ENCODE measurements around the gene TDRD7.
"Not testable (repeated sequence)": the region's sequence is repeated elsewhere in the genome, so short reads cannot be mapped to it uniquely, and the experiment has no call there.

The TDRD7 gene

DNA sequence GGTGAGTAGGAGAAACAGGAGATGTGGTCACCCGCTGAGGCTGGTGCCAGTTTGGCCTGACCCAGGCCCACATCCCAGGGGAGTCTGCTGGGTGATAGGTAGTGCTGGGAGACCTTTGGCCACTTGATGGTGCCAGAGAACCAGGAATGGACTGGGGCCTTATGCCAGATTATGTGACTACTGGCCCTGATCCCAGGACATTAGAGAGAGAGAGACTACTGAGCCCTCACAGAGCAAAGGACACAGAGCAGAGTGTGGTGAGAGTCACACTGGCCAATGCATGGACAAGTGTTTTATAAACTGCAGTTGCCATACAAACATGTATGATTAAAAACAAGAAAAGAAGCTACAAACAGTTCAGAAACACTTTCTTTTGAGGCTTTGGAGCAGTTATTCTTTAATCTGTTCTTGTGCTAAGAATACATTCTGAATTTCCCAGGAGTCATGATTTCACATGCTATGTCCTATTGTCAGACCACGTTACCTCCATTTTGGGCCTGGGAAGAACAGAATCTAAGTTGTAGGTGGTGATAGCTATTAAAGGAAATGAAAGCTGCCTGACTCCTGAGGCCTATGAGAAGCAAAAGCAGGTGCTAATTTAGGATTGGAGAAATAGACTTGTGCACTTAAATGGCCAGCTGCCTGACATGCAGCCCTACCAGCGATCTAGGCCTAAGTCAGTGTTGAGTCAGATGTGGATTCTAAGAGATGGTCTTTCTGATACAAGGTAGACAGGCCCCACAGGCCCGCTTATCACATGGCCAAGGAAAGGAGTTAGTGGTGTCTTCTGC lies 57.0 kb downstream of the TDRD7 start:
- no peak overlapping the region for H3K27ac Mint-ChIP-seq
- DNase-seq (ENCODE audit: low spot score in 2 of 2) (peak; percentile 22 to 67), ATAC-seq (peak; percentile 90)
- peaks cover 23% of the 10 kb centered on the region for H3K36me3 Mint-ChIP-seq
- H3K4me3 Mint-ChIP-seq: no peak overlapping the region
- H3K9me3 Mint-ChIP-seq: no peaks in the 10 kb centered on the region
- H3K4me1 Mint-ChIP-seq: no peaks in the 10 kb centered on the region

DNA sequence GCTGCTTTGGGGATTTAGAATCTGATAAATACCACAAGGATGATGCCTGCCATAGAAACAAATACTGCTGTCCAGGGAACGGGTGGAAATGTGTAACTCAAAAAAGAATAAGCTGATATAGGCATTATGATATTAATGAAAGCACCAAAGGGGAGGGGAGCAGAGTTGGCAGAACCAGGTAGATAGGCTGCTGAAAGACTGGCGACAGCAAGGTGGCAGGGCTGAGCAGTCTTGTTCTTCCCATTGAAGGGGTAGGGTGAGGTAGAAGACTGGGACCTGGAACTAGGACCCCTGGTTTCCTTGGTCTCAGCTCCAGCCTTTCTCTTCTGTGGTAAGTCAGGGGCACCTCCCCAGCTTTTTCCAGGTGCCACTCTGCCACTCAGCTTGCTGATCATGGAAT lies 58.2 kb downstream of the TDRD7 start:
- DNase-seq (ENCODE audit: low spot score in 2 of 2) (no peak), ATAC-seq (no peak)
- Mint-ChIP-seq H3K4me3 (no peak overlapping the region), H3K27ac (no peak overlapping the region), H3K36me3 (peaks cover 30% of the 10 kb centered on the region), H3K9me3 (no peaks in the 10 kb centered on the region), H3K4me1 (no peaks in the 10 kb centered on the region)

- Mint-ChIP-seq H3K4me1 (no peaks in the 10 kb centered on the region), H3K27ac (no peak overlapping the region), H3K4me3 (no peak overlapping the region), H3K36me3 (peaks cover 31% of the 10 kb centered on the region), H3K9me3 (no peaks in the 10 kb centered on the region)
- ATAC-seq: no peak
- DNase-seq (ENCODE audit: low spot score in 2 of 2): no peak
These were observed 61.8 kb downstream of the TDRD7 start for GRCh38 chr9:97473717-97474116.

DNA sequence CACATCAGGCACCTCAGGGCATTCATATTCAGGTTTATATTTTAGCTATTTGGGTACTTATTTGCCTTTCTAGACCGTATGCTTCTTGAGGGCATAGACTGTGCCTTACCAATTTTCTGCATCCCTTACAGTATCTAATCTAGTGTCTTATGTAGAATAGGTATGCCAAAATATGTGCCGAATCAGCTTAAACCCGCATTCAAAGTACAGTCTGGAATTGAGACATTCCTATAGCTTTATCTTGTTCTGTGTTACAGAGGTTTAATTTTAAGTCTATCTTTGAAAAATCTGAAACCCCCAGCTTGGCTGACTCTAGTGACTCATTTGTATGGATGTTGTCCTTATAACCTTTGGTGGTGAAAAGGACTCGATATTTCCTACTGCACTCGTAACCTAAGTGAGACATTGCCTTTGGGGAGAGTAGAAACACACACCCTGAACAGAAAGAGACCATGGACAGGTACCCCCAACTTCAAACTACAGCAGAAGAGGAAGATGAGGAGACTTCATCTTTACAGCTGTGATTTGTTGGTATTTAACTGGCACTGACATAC lies 62.6 kb downstream of the TDRD7 start:
- no peaks in the 10 kb centered on the region for H3K4me1 Mint-ChIP-seq
- no peak overlapping the region for H3K27ac Mint-ChIP-seq
- ATAC-seq: no peak
- no peaks in the 10 kb centered on the region for H3K9me3 Mint-ChIP-seq
- peaks cover 31% of the 10 kb centered on the region for H3K36me3 Mint-ChIP-seq
- H3K4me3 Mint-ChIP-seq: no peak overlapping the region
- no peak for DNase-seq (ENCODE audit: low spot score in 2 of 2)

GRCh38 chr9:97475059-97475458 lies 63.2 kb downstream of the TDRD7 start:
- no peaks in the 10 kb centered on the region for H3K4me1 Mint-ChIP-seq
- H3K36me3 Mint-ChIP-seq: peaks cover 31% of the 10 kb centered on the region
- H3K4me3 Mint-ChIP-seq: no peak overlapping the region
- H3K9me3 Mint-ChIP-seq: no peaks in the 10 kb centered on the region
- no peak for ATAC-seq
- no peak overlapping the region for H3K27ac Mint-ChIP-seq
- no peak for DNase-seq (ENCODE audit: low spot score in 2 of 2)

DNA sequence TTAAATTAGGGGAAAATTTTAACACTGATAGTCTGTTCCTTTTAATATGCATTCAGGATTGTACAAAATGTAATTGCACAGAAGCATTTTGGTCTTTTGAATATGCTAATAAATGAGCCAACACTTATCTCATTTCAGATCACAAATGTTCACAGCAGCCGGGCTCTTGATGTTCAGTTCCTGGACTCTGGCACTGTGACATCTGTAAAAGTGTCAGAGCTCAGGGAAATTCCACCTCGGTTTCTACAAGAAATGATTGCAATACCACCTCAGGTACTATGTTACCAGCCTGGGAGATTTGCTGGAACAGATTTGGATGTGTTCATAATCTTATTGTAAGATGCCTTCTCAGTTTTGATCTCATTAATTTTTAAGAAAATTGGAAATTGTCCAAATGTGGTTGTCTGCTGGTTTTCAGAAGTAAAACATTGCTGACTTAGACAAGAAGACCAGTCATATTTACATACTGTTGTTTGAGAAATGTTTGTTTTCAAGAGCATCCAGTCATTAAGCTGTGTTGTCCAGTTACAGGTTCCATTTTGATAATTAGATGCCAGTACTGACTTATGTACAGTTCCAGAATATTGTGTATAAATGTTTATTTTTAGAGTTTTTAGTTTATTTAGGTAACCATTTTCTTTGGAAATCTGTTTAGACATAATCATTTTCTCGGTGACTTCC lies 66.5 kb downstream of the TDRD7 start:
- Mint-ChIP-seq H3K36me3 (peaks cover 29% of the 10 kb centered on the region), H3K4me1 (no peaks in the 10 kb centered on the region), H3K4me3 (no peak overlapping the region), H3K9me3 (no peaks in the 10 kb centered on the region), H3K27ac (no peak overlapping the region)
- DNase-seq (ENCODE audit: low spot score in 2 of 2) (no peak), ATAC-seq (no peak)

DNA sequence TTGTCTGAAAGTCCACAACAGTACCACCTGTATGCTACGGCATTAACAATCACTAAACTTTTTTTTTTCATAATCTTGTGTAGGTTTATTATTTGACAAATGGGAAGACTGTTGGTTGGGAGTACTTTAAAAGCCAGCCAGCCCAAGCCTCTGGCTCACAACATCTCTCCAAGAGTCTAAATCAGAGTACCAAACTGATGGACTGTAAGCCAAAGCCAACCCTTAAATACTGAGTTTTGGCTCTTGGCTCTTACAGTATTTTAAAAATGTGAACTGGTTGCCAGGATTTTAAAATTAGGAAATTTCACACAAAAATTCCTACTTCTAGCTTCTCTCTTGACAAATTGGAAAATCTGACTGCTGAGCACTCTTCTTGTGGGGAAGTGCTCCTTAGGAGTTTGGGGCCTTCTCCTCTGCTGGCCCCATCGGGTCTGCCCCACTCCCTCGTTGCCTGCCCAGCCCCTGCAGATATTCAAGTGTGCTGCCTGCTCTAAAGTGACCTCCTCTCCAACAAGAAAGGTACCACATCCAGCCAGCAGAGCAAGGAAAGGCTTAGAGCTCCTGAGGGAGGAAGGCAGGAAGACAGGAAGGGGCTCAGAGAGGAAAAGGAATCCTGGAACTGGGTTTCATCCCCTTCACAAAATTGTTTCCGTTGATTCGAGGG lies 67.7 kb downstream of the TDRD7 start:
- Mint-ChIP-seq H3K4me1 (no peaks in the 10 kb centered on the region), H3K36me3 (peaks cover 31% of the 10 kb centered on the region), H3K27ac (no peak overlapping the region), H3K9me3 (no peaks in the 10 kb centered on the region), H3K4me3 (no peak overlapping the region)
- DNase-seq (ENCODE audit: low spot score in 2 of 2): no peak
- no peak for ATAC-seq

GRCh38 chr9:97480174-97480573 lies 68.3 kb downstream of the TDRD7 start:
- Mint-ChIP-seq H3K27ac (no peak overlapping the region), H3K4me1 (no peaks in the 10 kb centered on the region), H3K9me3 (no peaks in the 10 kb centered on the region), H3K4me3 (no peak overlapping the region), H3K36me3 (peaks cover 31% of the 10 kb centered on the region)
- no peak for ATAC-seq
- DNase-seq (ENCODE audit: low spot score in 2 of 2): no peak

GRCh38 chr9:97480749-97481148 lies 68.9 kb downstream of the TDRD7 start:
- Mint-ChIP-seq H3K36me3 (peaks cover 31% of the 10 kb centered on the region), H3K27ac (no peak overlapping the region), H3K9me3 (no peaks in the 10 kb centered on the region), H3K4me3 (no peak overlapping the region), H3K4me1 (no peaks in the 10 kb centered on the region)
- no peak for DNase-seq (ENCODE audit: low spot score in 2 of 2)
- ATAC-seq: no peak

GRCh38 chr9:97484134-97484533 lies 72.2 kb downstream of the TDRD7 start:
- no peak for DNase-seq (ENCODE audit: low spot score in 2 of 2)
- Mint-ChIP-seq H3K36me3 (peaks cover 38% of the 10 kb centered on the region), H3K27ac (no peak overlapping the region)

GRCh38 chr9:97487107-97487506 lies 75.2 kb downstream of the TDRD7 start:
- H3K4me3 Mint-ChIP-seq: no peak overlapping the region
- H3K9me3 Mint-ChIP-seq: no peaks in the 10 kb centered on the region
- no peaks in the 10 kb centered on the region for H3K4me1 Mint-ChIP-seq
- ATAC-seq (no peak), DNase-seq (ENCODE audit: low spot score in 2 of 2) (no peak)
- H3K36me3 Mint-ChIP-seq: peaks cover 36% of the 10 kb centered on the region
- no peak overlapping the region for H3K27ac Mint-ChIP-seq

More at GRCh38 chr9:97484134-97484533, 72.2 kb downstream of the TDRD7 start:
- Mint-ChIP-seq H3K9me3 (no peaks in the 10 kb centered on the region), H3K4me3 (no peak overlapping the region), H3K4me1 (no peaks in the 10 kb centered on the region)
- ATAC-seq: no peak

GRCh38 chr9:97487861-97488260 lies 76.0 kb downstream of the TDRD7 start:
- no peak overlapping the region for H3K4me3 Mint-ChIP-seq
- ATAC-seq (no peak), DNase-seq (ENCODE audit: low spot score in 2 of 2) (no peak)
- H3K9me3 Mint-ChIP-seq: no peaks in the 10 kb centered on the region
- no peak overlapping the region for H3K27ac Mint-ChIP-seq
- H3K36me3 Mint-ChIP-seq: peaks cover 28% of the 10 kb centered on the region
- H3K4me1 Mint-ChIP-seq: no peaks in the 10 kb centered on the region

- DNase-seq (ENCODE audit: low spot score in 2 of 2) (no peak), ATAC-seq (no peak)
- Mint-ChIP-seq H3K36me3 (peaks cover 13% of the 10 kb centered on the region), H3K9me3 (no peaks in the 10 kb centered on the region), H3K27ac (peak overlapping the region; percentile 5), H3K4me1 (no peaks in the 10 kb centered on the region), H3K4me3 (no peak overlapping the region)
These were observed 79.5 kb downstream of the TDRD7 start for GRCh38 chr9:97491216-97491999.

DNA sequence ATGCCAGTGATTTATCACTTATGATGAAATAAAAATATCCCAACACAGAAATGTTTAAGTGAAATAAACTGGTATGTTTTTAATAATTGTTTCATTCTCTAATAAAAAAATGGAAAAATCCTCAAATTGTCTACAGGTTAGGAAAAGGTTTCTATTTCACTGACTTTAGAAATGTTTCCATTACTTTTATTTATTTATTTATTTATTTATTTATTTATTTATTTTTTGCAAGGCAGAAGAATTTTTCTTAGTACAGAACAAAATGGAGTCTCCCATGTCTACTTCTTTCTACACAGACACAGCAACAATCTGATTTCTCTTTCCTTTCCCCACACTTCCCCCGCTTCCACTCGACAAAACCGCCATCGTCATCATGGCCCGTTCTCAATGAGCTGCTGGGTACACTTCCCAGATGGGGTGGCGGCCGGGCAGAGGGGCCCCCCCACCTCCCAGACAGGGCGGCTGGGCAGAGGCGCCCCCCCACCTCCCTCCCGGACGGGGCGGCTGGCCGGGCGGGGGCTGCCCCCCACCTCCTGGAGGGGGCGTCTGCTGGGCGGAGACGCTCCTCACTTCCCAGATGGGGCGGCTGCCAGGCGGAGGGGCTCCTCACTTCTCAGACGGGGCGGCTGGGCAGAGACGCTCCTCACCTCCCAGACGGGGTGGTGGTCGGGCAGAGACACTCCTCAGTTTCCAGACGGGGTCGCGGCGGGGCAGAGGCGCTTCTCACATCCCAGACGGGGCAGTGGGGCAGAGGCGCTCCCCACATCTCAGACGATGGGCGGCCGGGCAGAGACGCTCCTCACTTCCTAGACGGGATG lies 85.9 kb downstream of the TDRD7 start:
- DNase-seq (ENCODE audit: low spot score in 2 of 2); H3K9me3 Mint-ChIP-seq; H3K4me1 Mint-ChIP-seq; H3K4me3 Mint-ChIP-seq; ATAC-seq; H3K27ac Mint-ChIP-seq; H3K36me3 Mint-ChIP-seq: not testable (repeated sequence)
